HEK293 (cell line): ENCODE data around the gene FBXO10.

Experiments used
- FEZF1 ChIP-seq: fragments of 450-650 bp; formaldehyde crosslinking; IDR thresholded peaks from 2 replicates; pipeline ENCODE4 v1.5.1; 2016; ENCODE audit warnings: missing biosample characterization, missing genetic modification characterization
- HOXA7 ChIP-seq: sonication (generic); formaldehyde crosslinking; IDR thresholded peaks from 2 replicates; pipeline ENCODE4 v1.8.1; 2022; ENCODE audit warnings: missing genetic modification reagents, borderline replicate concordance
- KLF9 ChIP-seq: fragments of 450-650 bp; formaldehyde crosslinking; IDR thresholded peaks from 2 replicates; pipeline ENCODE4 v1.5.1; 2016; ENCODE audit warnings: missing biosample characterization, missing genetic modification characterization, low read depth
- MEIS1 ChIP-seq: sonication (generic); formaldehyde crosslinking; IDR thresholded peaks from 2 replicates; pipeline ENCODE4 v1.8.1; 2022; ENCODE audit warnings: missing genetic modification reagents, mild to moderate bottlenecking, borderline replicate concordance
- SETDB1 ChIP-seq: IDR thresholded peaks from one replicate; pipeline ENCODE4 v1.6.1; 2017; ENCODE audit warnings: mild to moderate bottlenecking, low read length, moderate library complexity, mixed read lengths; ENCODE audit not compliant: insufficient read length
- ZBTB1 ChIP-seq: fragments of 450-650 bp; formaldehyde crosslinking; IDR thresholded peaks from 2 replicates; pipeline ENCODE4 v1.5.1; 2016; ENCODE audit warnings: missing biosample characterization, missing genetic modification characterization
- ZBTB17 ChIP-seq: fragments of 450-650 bp; formaldehyde crosslinking; IDR thresholded peaks from 2 replicates; pipeline ENCODE4 v1.5.1; 2016; ENCODE audit warnings: missing biosample characterization, missing genetic modification characterization
- ZBTB20 ChIP-seq: fragments of 450-650 bp; formaldehyde crosslinking; IDR thresholded peaks from 2 replicates; pipeline ENCODE4 v1.5.1; 2016; ENCODE audit warnings: missing biosample characterization, missing genetic modification characterization
- ZBTB21 ChIP-seq: fragments of 450-650 bp; formaldehyde crosslinking; IDR thresholded peaks from 2 replicates; pipeline ENCODE4 v1.5.1; 2017; ENCODE audit warnings: missing biosample characterization, missing genetic modification characterization
- ZBTB48 ChIP-seq: fragments of 450-650 bp; formaldehyde crosslinking; IDR thresholded peaks from 2 replicates; pipeline ENCODE4 v1.5.1; 2016; ENCODE audit warnings: missing biosample characterization, missing genetic modification characterization
- ZEB2 ChIP-seq: fragments of 450-650 bp; formaldehyde crosslinking; IDR thresholded peaks from 2 replicates; pipeline ENCODE4 v1.5.1; 2016; ENCODE audit warnings: missing biosample characterization, missing genetic modification characterization
- ZNF112 ChIP-seq: fragments of 450-650 bp; formaldehyde crosslinking; IDR thresholded peaks from 2 replicates; pipeline ENCODE4 v1.5.0; 2017; ENCODE audit warnings: missing biosample characterization, missing genetic modification characterization
- ZNF140 ChIP-seq: fragments of 450-650 bp; formaldehyde crosslinking; IDR thresholded peaks from 2 replicates; pipeline ENCODE4 v1.5.1; 2016; ENCODE audit warnings: missing biosample characterization, missing genetic modification characterization
- ZNF157 ChIP-seq: fragments of 450-650 bp; formaldehyde crosslinking; IDR thresholded peaks from 2 replicates; pipeline ENCODE4 v1.5.1; 2016; ENCODE audit warnings: missing biosample characterization, missing genetic modification characterization
- ZNF239 ChIP-seq: fragments of 450-650 bp; formaldehyde crosslinking; IDR thresholded peaks from 2 replicates; pipeline ENCODE4 v1.5.1; 2016; ENCODE audit warnings: missing biosample characterization, missing genetic modification characterization
- ZNF488 ChIP-seq: fragments of 450-650 bp; formaldehyde crosslinking; IDR thresholded peaks from 2 replicates; pipeline ENCODE4 v1.5.1; 2016; ENCODE audit warnings: missing biosample characterization, missing genetic modification characterization
- ZNF501 ChIP-seq: fragments of 450-650 bp; formaldehyde crosslinking; IDR thresholded peaks from 2 replicates; pipeline ENCODE4 v1.5.1; 2016; ENCODE audit warnings: missing biosample characterization, missing genetic modification characterization
- ZNF639 ChIP-seq: fragments of 450-650 bp; formaldehyde crosslinking; IDR thresholded peaks from 2 replicates; pipeline ENCODE4 v1.5.1; 2016; ENCODE audit warnings: missing biosample characterization, missing genetic modification characterization
- ZNF707 ChIP-seq: fragments of 450-650 bp; formaldehyde crosslinking; IDR thresholded peaks from 2 replicates; pipeline ENCODE4 v1.5.1; 2016; ENCODE audit warnings: missing biosample characterization, missing genetic modification characterization
- ZNF747 ChIP-seq: fragments of 450-650 bp; formaldehyde crosslinking; IDR thresholded peaks from 2 replicates; pipeline ENCODE4 v1.5.1; 2016; ENCODE audit warnings: missing biosample characterization, missing genetic modification characterization
- ZXDB ChIP-seq: fragments of 450-650 bp; formaldehyde crosslinking; IDR thresholded peaks from 2 replicates; pipeline ENCODE4 v1.5.1; 2016; ENCODE audit warnings: missing biosample characterization, missing genetic modification characterization
- TF ChIP-seq, protein P1 (sequence below): fragments of 450-650 bp; formaldehyde crosslinking; IDR thresholded peaks from 2 replicates; pipeline ENCODE4 v1.5.1; 2016; ENCODE audit warnings: missing biosample characterization, missing genetic modification characterization
- TF ChIP-seq, protein P2 (sequence below): fragments of 450-650 bp; formaldehyde crosslinking; IDR thresholded peaks from 2 replicates; pipeline ENCODE4 v1.5.1; 2016; ENCODE audit warnings: missing biosample characterization, missing genetic modification characterization
- TF ChIP-seq, protein P3 (sequence below): IDR thresholded peaks from 2 replicates; pipeline ENCODE4 v1.6.1; 2011; ENCODE audit warnings: mild to moderate bottlenecking, low read depth, low read length, borderline replicate concordance
- TF ChIP-seq, protein P4 (sequence below): fragments of 450-650 bp; formaldehyde crosslinking; IDR thresholded peaks from 2 replicates; pipeline ENCODE4 v1.5.1; 2016; ENCODE audit warnings: missing biosample characterization, missing genetic modification characterization

FBXO10 gene

GRCh38 chr9:37592108-37592951 is 16.1 kb upstream of the FBXO10 start, which contains the start of gene TOMM5 (continued):
- TF ChIP-seq, protein P1, sequence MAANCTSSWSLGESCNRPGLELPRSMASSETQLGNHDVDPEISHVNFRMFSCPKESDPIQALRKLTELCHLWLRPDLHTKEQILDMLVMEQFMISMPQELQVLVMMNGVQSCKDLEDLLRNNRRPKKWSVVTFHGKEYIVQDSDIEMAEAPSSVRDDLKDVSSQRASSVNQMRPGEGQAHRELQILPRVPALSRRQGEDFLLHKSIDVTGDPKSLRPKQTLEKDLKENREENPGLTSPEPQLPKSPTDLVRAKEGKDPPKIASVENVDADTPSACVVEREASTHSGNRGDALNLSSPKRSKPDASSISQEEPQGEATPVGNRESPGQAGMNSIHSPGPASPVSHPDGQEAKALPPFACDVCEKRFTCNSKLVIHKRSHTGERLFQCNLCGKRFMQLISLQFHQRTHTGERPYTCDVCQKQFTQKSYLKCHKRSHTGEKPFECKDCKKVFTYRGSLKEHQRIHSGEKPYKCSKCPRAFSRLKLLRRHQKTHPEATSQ (tag by site-specific recombination): no peak
- no peak for TF ChIP-seq ZNF707 (tag by site-specific recombination)
- TF ChIP-seq, protein P2, sequence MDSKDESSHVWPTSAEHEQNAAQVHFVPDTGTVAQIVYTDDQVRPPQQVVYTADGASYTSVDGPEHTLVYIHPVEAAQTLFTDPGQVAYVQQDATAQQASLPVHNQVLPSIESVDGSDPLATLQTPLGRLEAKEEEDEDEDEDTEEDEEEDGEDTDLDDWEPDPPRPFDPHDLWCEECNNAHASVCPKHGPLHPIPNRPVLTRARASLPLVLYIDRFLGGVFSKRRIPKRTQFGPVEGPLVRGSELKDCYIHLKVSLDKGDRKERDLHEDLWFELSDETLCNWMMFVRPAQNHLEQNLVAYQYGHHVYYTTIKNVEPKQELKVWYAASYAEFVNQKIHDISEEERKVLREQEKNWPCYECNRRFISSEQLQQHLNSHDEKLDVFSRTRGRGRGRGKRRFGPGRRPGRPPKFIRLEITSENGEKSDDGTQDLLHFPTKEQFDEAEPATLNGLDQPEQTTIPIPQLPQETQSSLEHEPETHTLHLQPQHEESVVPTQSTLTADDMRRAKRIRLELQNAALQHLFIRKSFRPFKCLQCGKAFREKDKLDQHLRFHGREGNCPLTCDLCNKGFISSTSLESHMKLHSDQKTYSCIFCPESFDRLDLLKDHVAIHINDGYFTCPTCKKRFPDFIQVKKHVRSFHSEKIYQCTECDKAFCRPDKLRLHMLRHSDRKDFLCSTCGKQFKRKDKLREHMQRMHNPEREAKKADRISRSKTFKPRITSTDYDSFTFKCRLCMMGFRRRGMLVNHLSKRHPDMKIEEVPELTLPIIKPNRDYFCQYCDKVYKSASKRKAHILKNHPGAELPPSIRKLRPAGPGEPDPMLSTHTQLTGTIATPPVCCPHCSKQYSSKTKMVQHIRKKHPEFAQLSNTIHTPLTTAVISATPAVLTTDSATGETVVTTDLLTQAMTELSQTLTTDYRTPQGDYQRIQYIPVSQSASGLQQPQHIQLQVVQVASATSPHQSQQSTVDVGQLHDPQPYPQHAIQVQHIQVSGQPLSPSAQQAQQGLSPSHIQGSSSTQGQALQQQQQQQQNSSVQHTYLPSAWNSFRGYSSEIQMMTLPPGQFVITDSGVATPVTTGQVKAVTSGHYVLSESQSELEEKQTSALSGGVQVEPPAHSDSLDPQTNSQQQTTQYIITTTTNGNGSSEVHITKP: peak; percentile 37
- TF ChIP-seq, protein P3, sequence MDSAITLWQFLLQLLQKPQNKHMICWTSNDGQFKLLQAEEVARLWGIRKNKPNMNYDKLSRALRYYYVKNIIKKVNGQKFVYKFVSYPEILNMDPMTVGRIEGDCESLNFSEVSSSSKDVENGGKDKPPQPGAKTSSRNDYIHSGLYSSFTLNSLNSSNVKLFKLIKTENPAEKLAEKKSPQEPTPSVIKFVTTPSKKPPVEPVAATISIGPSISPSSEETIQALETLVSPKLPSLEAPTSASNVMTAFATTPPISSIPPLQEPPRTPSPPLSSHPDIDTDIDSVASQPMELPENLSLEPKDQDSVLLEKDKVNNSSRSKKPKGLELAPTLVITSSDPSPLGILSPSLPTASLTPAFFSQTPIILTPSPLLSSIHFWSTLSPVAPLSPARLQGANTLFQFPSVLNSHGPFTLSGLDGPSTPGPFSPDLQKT: no peak
- TF ChIP-seq ZBTB21 (tag by site-specific recombination): no peak; the same call in 1 of the 2 replicates
- TF ChIP-seq, protein P4, sequence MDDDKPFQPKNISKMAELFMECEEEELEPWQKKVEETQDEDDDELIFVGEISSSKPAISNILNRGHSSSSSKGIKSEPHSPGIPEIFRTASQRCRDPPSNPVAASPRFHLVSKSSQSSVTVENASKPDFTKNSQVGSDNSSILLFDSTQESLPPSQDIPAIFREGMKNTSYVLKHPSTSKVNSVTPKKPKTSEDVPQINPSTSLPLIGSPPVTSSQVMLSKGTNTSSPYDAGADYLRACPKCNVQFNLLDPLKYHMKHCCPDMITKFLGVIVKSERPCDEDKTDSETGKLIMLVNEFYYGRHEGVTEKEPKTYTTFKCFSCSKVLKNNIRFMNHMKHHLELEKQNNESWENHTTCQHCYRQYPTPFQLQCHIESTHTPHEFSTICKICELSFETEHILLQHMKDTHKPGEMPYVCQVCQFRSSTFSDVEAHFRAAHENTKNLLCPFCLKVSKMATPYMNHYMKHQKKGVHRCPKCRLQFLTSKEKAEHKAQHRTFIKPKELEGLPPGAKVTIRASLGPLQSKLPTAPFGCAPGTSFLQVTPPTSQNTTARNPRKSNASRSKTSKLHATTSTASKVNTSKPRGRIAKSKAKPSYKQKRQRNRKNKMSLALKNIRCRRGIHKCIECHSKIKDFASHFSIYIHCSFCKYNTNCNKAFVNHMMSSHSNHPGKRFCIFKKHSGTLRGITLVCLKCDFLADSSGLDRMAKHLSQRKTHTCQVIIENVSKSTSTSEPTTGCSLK: no peak
- no peak for TF ChIP-seq ZNF239
- TF ChIP-seq KLF9 (tag by site-specific recombination): peak; percentile 27; the same call in 1 of the 2 replicates
- no peak for TF ChIP-seq ZBTB1 (tag by site-specific recombination)
- TF ChIP-seq ZNF501: peak; percentile 67; the same call in 1 of the 2 replicates
- peak; percentile 58; the same call in 1 of the 2 replicates for TF ChIP-seq ZEB2
- TF ChIP-seq ZBTB48 (tag by site-specific recombination): peak; percentile 96
- TF ChIP-seq HOXA7 (CRISPR knock-in tag): no peak
- TF ChIP-seq FEZF1 (tag by site-specific recombination): no peak
- TF ChIP-seq SETDB1: no peak
- peak; percentile 33; the same call in 1 of the 2 replicates for TF ChIP-seq ZNF639 (tag by site-specific recombination)
- TF ChIP-seq ZNF157: no peak
- peak; percentile 96 for TF ChIP-seq ZBTB17 (tag by site-specific recombination)
- no peak for TF ChIP-seq ZNF747 (tag by site-specific recombination)
- TF ChIP-seq ZNF488 (tag by site-specific recombination): no peak
- peak; percentile 87 for TF ChIP-seq ZBTB20 (tag by site-specific recombination)
- peak; percentile 47; the same call in 1 of the 2 replicates for TF ChIP-seq MEIS1 (CRISPR knock-in tag)
- peak; percentile 73 for TF ChIP-seq ZXDB (tag by site-specific recombination)
- no peak for TF ChIP-seq ZNF112
- TF ChIP-seq ZNF140 (tag by site-specific recombination): no peak
